Measurements from ENCODE around the gene NCKAP5.

DNA sequence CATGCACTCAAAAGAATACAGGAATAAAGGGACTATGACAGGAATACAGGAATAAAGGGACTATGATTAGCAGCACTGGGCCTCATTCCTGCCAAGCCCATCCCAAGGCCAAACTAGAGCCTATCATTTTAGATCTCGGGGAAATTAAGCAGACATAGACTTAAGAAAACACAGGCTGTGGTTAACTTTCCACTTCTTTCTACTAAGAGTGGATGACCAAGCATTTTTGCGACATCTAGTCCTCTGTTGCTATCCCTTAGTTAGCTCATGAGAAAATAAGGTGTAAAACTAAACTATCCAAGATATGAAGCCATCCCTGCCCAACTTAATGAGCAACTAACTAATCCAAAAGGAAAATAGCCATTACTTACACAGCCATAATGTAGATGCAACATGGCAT lies 904.2 kb downstream of the NCKAP5 start:
- TF ChIP-seq CTCF (IDR thresholded peaks at IDR 0.05; ENCODE audit: insufficient read depth, low read length) (no peak), REST (IDR thresholded peaks at IDR 0.05; ENCODE audit: insufficient replicate concordance, low read depth) (no peak), POLR2AphosphoS5 (IDR thresholded peaks at IDR 0.05; ENCODE audit: low read depth) (no peak), SPI1 (IDR thresholded peaks at IDR 0.05; ENCODE audit: borderline replicate concordance, low read depth) (no peak)

Data from HL-60 (cell line).